Mesenchymal stem cell (in vitro differentiated cells and primary cell): ENCODE data around the gene ITGA5.
"Not testable (repeated sequence)": the region's sequence is repeated elsewhere in the genome, so short reads cannot be mapped to it uniquely, and the experiment has no call there.

Experiments
- DNase-seq: peaks from one replicate; pipeline ENCODE4 v3.0.0-alpha.2; 2013
- H2AFZ ChIP-seq: one replicate; pipeline ENCODE4 v1.6.1; 2013; ENCODE audit warnings: low read depth, mild to moderate bottlenecking, control low read depth, inconsistent platforms, low read length, moderate library complexity
- H2AK5ac ChIP-seq: 2 replicates; pipeline ENCODE4 v1.6.1; 2013; ENCODE audit warnings: low read length, moderate library complexity, mild to moderate bottlenecking, inconsistent platforms; ENCODE audit not compliant: severe bottlenecking
- H2BK120ac ChIP-seq: one replicate; pipeline ENCODE4 v1.6.1; 2013; ENCODE audit warnings: low read depth, mild to moderate bottlenecking, inconsistent platforms, low read length, moderate library complexity
- H2BK12ac ChIP-seq, 2 experiments: one replicate each; pipeline ENCODE4 v1.6.1; 2013; ENCODE audit warnings: inconsistent platforms in 2 of 2, low read length in 2 of 2, mild to moderate bottlenecking in 2 of 2, moderate library complexity in 2 of 2, control low read depth in 1 of 2
- H2BK15ac ChIP-seq: one replicate; pipeline ENCODE4 v1.6.1; 2013; ENCODE audit warnings: mild to moderate bottlenecking, low read depth, inconsistent platforms; ENCODE audit not compliant: poor library complexity, severe bottlenecking
- H2BK5ac ChIP-seq: 2 replicates; pipeline ENCODE4 v1.6.1; 2013; ENCODE audit warnings: low read depth, mild to moderate bottlenecking, low read length, control low read depth, inconsistent platforms; ENCODE audit not compliant: poor library complexity, severe bottlenecking
- H3K14ac ChIP-seq, 2 experiments: one replicate each; pipeline ENCODE4 v1.6.1; 2013; ENCODE audit warnings: inconsistent platforms in 2 of 2, low read length in 2 of 2, control low read depth in 1 of 2, mild to moderate bottlenecking in 1 of 2, moderate library complexity in 1 of 2
- H3K18ac ChIP-seq, 2 experiments: one replicate each; pipeline ENCODE4 v1.6.1; 2013; ENCODE audit warnings: inconsistent platforms in 2 of 2, low read length in 2 of 2, control low read depth in 1 of 2, low read depth in 1 of 2, mild to moderate bottlenecking in 1 of 2
- H3K23ac ChIP-seq, 2 experiments: one replicate each; pipeline ENCODE4 v1.6.1; 2013; ENCODE audit warnings: inconsistent platforms in 2 of 2, low read length in 2 of 2, mild to moderate bottlenecking in 2 of 2, moderate library complexity in 2 of 2, control low read depth in 1 of 2
- H3K27ac ChIP-seq: 2 replicates; pipeline ENCODE4 v1.5.1; 2013; ENCODE audit warnings: mild to moderate bottlenecking, moderate library complexity, low read length, control low read depth, inconsistent platforms; ENCODE audit not compliant: poor library complexity, severe bottlenecking
- H3K27me3 ChIP-seq, 2 experiments: 2 replicates each; pipeline versions ENCODE4 v1.6.1 to v1.7.0; 2013; ENCODE audit warnings: low read length in 2 of 2, mild to moderate bottlenecking in 2 of 2, moderate library complexity in 2 of 2, control low read depth in 1 of 2, inconsistent platforms in 1 of 2; ENCODE audit not compliant: control insufficient read depth in 1 of 2, insufficient read depth in 1 of 2
- H3K36me3 ChIP-seq, 2 experiments: 2 replicates each; pipeline versions ENCODE4 v1.6.1 to v1.7.0; 2013; ENCODE audit warnings: low read length in 2 of 2, control low read depth in 1 of 2, inconsistent platforms in 1 of 2, low read depth in 1 of 2, mild to moderate bottlenecking in 1 of 2; ENCODE audit not compliant: insufficient read depth in 2 of 2, control insufficient read depth in 1 of 2
- H3K4ac ChIP-seq, 2 experiments: one replicate each; pipeline ENCODE4 v1.6.1; 2013; ENCODE audit warnings: inconsistent platforms in 2 of 2, low read length in 2 of 2, mild to moderate bottlenecking in 2 of 2, moderate library complexity in 2 of 2, control low read depth in 1 of 2, low read depth in 1 of 2
- H3K4me1 ChIP-seq: 2 replicates; pipeline ENCODE4 v1.6.1; 2013; ENCODE audit warnings: low read depth, low read length, control low read depth; ENCODE audit not compliant: control insufficient read depth, insufficient read depth
- H3K4me2 ChIP-seq: 2 replicates; pipeline ENCODE4 v1.6.1; 2013; ENCODE audit warnings: low read length, mild to moderate bottlenecking, inconsistent platforms; ENCODE audit not compliant: poor library complexity, severe bottlenecking
- H3K4me3 ChIP-seq, 2 experiments: 2 replicates each; pipeline versions ENCODE4 v1.5.1 to v1.7.0; 2013; ENCODE audit warnings: low read length in 2 of 2, mild to moderate bottlenecking in 2 of 2, control low read depth in 1 of 2, low read depth in 1 of 2; ENCODE audit not compliant: insufficient read depth in 1 of 2
- H3K79me1 ChIP-seq: replicated peaks from 2 replicates; pipeline ENCODE4 v1.6.1; 2013; ENCODE audit warnings: mild to moderate bottlenecking, control low read depth, low read length, inconsistent platforms; ENCODE audit not compliant: poor library complexity, severe bottlenecking
- H3K9ac ChIP-seq: 2 replicates; pipeline ENCODE4 v1.7.0; 2013; ENCODE audit warnings: mild to moderate bottlenecking, low read length, moderate library complexity
- H3K9me3 ChIP-seq: 2 replicates; pipeline ENCODE4 v1.7.0; 2013; ENCODE audit warnings: mild to moderate bottlenecking, low read length; ENCODE audit not compliant: control insufficient read depth
- H4K8ac ChIP-seq: one replicate; pipeline ENCODE4 v1.6.1; 2013; ENCODE audit warnings: inconsistent platforms, mild to moderate bottlenecking, low read length, moderate library complexity
- H4K91ac ChIP-seq: one replicate; pipeline ENCODE4 v1.6.1; 2013; ENCODE audit warnings: mild to moderate bottlenecking, low read length, inconsistent platforms
- WGBS: methylation state at CpG from one replicate; pipeline ENCODE4 v1.1.7; 2013; ENCODE audit warnings: mixed read lengths; 5-methylcytosine and 5-hydroxymethylcytosine counted together

ITGA5 gene

GRCh38 chr12:54355104-54355815 lies 63.8 kb downstream of the ITGA5 start:
- Histone ChIP-seq H3K4me3 (no peak overlapping the region), H3K18ac (peak overlapping the region in 1 of 2 experiments; percentile 11), H3K4me2 (no peak overlapping the region), H3K9ac (no peak overlapping the region), H3K79me1 (peaks cover 9% of the 10 kb centered on the region), H4K8ac (peak overlapping the region; percentile 21), H4K91ac (peak overlapping the region; percentile 63), H2AK5ac (no peak overlapping the region), H3K9me3 (no peaks in the 10 kb centered on the region), H3K27ac (no peak overlapping the region), H2BK120ac (no peak overlapping the region), H2BK12ac (peak overlapping the region; percentile 51 to 73), H2AFZ (no peak overlapping the region), H3K4ac (peak overlapping the region; percentile 18 to 63), H2BK5ac (no peak overlapping the region), H3K27me3 (no peaks in the 10 kb centered on the region), H3K4me1 (peaks cover 29% of the 10 kb centered on the region), H3K14ac (peak overlapping the region in 1 of 2 experiments; percentile 11), H2BK15ac (peak overlapping the region; percentile 46), H3K36me3 (peaks cover 16 to 24% of the 10 kb centered on the region in 2 experiments), H3K23ac (no peak overlapping the region)
- DNase-seq = no peak
- WGBS = 58% methylated on average over 5 of the region's 6 CpGs

- not testable (repeated sequence) for H3K4me2 ChIP-seq
Observed at GRCh38 chr12:54354271-54354670, 64.8 kb downstream of the ITGA5 start.

GRCh38 chr12:54352891-54353874 lies 65.9 kb downstream of the ITGA5 start:
- peak; percentile 56 for DNase-seq
- Histone ChIP-seq H3K27ac (no peak overlapping the region), H2BK12ac (peak overlapping the region; percentile 70 to 91), H2BK120ac (no peak overlapping the region), H3K79me1 (peaks cover 9% of the 10 kb centered on the region), H4K8ac (peak overlapping the region; percentile 1), H3K36me3 (peaks cover 35 to 36% of the 10 kb centered on the region in 2 experiments), H2BK15ac (peak overlapping the region; percentile 44), H3K14ac (peak overlapping the region in 1 of 2 experiments; percentile 83), H2BK5ac (no peak overlapping the region), H3K9ac (peak overlapping the region; percentile 79), H3K4me1 (peaks cover 25% of the 10 kb centered on the region), H3K18ac (peak overlapping the region; percentile 3 to 63), H2AFZ (no peak overlapping the region), H2AK5ac (no peak overlapping the region), H3K4ac (peak overlapping the region; percentile 20 to 55), H3K23ac (no peak overlapping the region), H4K91ac (no peak overlapping the region), H3K4me3 (peak overlapping the region in 1 of 2 experiments; percentile 27), H3K27me3 (no peaks in the 10 kb centered on the region), H3K9me3 (no peaks in the 10 kb centered on the region), H3K4me2 (no peak overlapping the region)
- WGBS = 27% methylated on average over 1 of the region's 1 CpG

More at GRCh38 chr12:54354271-54354670, 64.8 kb downstream of the ITGA5 start:
- not testable (repeated sequence) for H3K27ac ChIP-seq, H3K4ac ChIP-seq, H4K91ac ChIP-seq, H2BK15ac ChIP-seq, H2AFZ ChIP-seq, H2BK5ac ChIP-seq, H3K27me3 ChIP-seq, H4K8ac ChIP-seq, DNase-seq, H2BK12ac ChIP-seq, H3K14ac ChIP-seq, H3K4me3 ChIP-seq, H2AK5ac ChIP-seq, H2BK120ac ChIP-seq, H3K9ac ChIP-seq, H3K79me1 ChIP-seq, H3K23ac ChIP-seq, H3K9me3 ChIP-seq, H3K18ac ChIP-seq
- Histone ChIP-seq H3K4me1 (peaks cover 25% of the 10 kb centered on the region), H3K36me3 (peaks cover 26 to 31% of the 10 kb centered on the region in 2 experiments)
- 86% methylated on average over 3 of the region's 7 CpGs for WGBS
